Hepatocyte (in vitro differentiated cells): ENCODE results near the gene ERMARD. TPM values are rescaled to one million over a fixed set of nuclear protein-coding genes. Genes with fewer than 3 reads are reported as not detected.

Experiments
- DNase-seq: peaks from one replicate; pipeline ENCODE4 v3.0.0-alpha.2; 2016; ENCODE audit warnings: low spot score
- H2AFZ ChIP-seq: fragments of 200-600 bp; sonication (generic); 2 replicates; pipeline ENCODE4 v1.6.0; 2016; ENCODE audit warnings: antibody characterized with exemption, mild to moderate bottlenecking
- H3K27ac ChIP-seq: fragments of 200-600 bp; sonication (generic); 2 replicates; pipeline ENCODE4 v1.5.1; 2016; ENCODE audit warnings: mild to moderate bottlenecking
- H3K27me3 ChIP-seq: fragments of 200-600 bp; sonication (generic); 2 replicates; pipeline ENCODE4 v1.6.1; 2016
- H3K36me3 ChIP-seq: fragments of 200-600 bp; sonication (generic); replicated peaks from 2 replicates; pipeline ENCODE4 v1.5.1; 2016; ENCODE audit warnings: low read depth; ENCODE audit not compliant: insufficient read depth
- H3K4me1 ChIP-seq: fragments of 200-600 bp; sonication (generic); 2 replicates; pipeline ENCODE4 v1.5.1; 2016; ENCODE audit warnings: mild to moderate bottlenecking, moderate library complexity; ENCODE audit not compliant: insufficient read depth
- H3K4me2 ChIP-seq: fragments of 200-600 bp; sonication (generic); 2 replicates; pipeline ENCODE4 v1.6.0; 2016
- H3K4me3 ChIP-seq: fragments of 200-600 bp; sonication (generic); 2 replicates; pipeline ENCODE4 v1.5.1; 2016; ENCODE audit warnings: mild to moderate bottlenecking
- H3K79me2 ChIP-seq: fragments of 200-600 bp; sonication (generic); 2 replicates; pipeline ENCODE4 v1.6.0; 2017; ENCODE audit warnings: mild to moderate bottlenecking
- H3K9me2 ChIP-seq: fragments of 200-600 bp; sonication (generic); replicated peaks from 2 replicates; pipeline ENCODE4 v1.6.0; 2017; ENCODE audit warnings: mild to moderate bottlenecking; ENCODE audit not compliant: insufficient read depth
- H3K9me3 ChIP-seq: fragments of 200-600 bp; sonication (generic); 2 replicates; pipeline ENCODE4 v1.5.1; 2016; ENCODE audit warnings: low read depth, mild to moderate bottlenecking
- H4K20me1 ChIP-seq: fragments of 200-600 bp; sonication (generic); 2 replicates; pipeline ENCODE4 v1.6.0; 2016; ENCODE audit warnings: mild to moderate bottlenecking; ENCODE audit not compliant: insufficient read depth, poor library complexity, severe bottlenecking
- CTCF ChIP-seq: fragments of 200-600 bp; sonication (generic); IDR thresholded peaks from 2 replicates; pipeline ENCODE4 v1.5.1; 2016; ENCODE audit warnings: antibody characterized with exemption, mild to moderate bottlenecking; ENCODE audit not compliant: poor library complexity
- EZH2 ChIP-seq: fragments of 200-600 bp; sonication (generic); IDR thresholded peaks from 2 replicates; pipeline ENCODE4 v1.6.1; 2016; ENCODE audit warnings: antibody characterized with exemption, mild to moderate bottlenecking, borderline replicate concordance
- EZH2phosphoT487 ChIP-seq: fragments of 200-600 bp; sonication (generic); IDR thresholded peaks from one replicate; pipeline ENCODE4 v1.6.1; 2018; ENCODE audit warnings: antibody characterized with exemption, mild to moderate bottlenecking, low read depth, moderate library complexity; ENCODE audit not compliant: unreplicated experiment, severe bottlenecking
- WGBS: methylation state at CpG from one replicate; pipeline ENCODE4 v1.1.6; 2016; ENCODE audit warnings: low lambda C conversion rate; ENCODE audit errors: missing lambda C conversion rate; 5-methylcytosine and 5-hydroxymethylcytosine counted together
- polyA plus RNA-seq: library from polyadenylated mRNA; unstranded; fragments of >200 nt; fragmentation: Nextera tagmentation; extraction: Ambion mirVana; gene quantifications from 2 replicates; pipeline ENCODE4 v1.2.1, GENCODE V29; 2016
- total RNA-seq: library from RNA; depleted of rRNA; stranded (reverse); fragments of >200 nt; gene quantifications from 2 replicates; pipeline ENCODE4 v1.2.3, GENCODE V29; 2014

ERMARD gene
- total and polyA plus RNA-seq, 2 experiments from 2014 or later = 22.7 to 27.4 TPM

- no peaks in the 10 kb centered on the region for H3K4me1 ChIP-seq
- no peak for TF ChIP-seq EZH2
- no peak for TF ChIP-seq CTCF
- no peak for TF ChIP-seq EZH2phosphoT487
- no peak for DNase-seq
- H3K9me2 ChIP-seq = no peaks in the 10 kb centered on the region
- no peaks in the 10 kb centered on the region for H4K20me1 ChIP-seq
- H3K4me3 ChIP-seq = no peak overlapping the region
- no peak overlapping the region for H3K4me2 ChIP-seq
- no peaks in the 10 kb centered on the region for H3K36me3 ChIP-seq
- no peaks in the 10 kb centered on the region for H3K27me3 ChIP-seq
- no peak overlapping the region for H3K27ac ChIP-seq
- H3K79me2 ChIP-seq = no peaks in the 10 kb centered on the region
- H3K9me3 ChIP-seq = no peaks in the 10 kb centered on the region
- H2AFZ ChIP-seq = no peak overlapping the region
Observed at GRCh38 chr6:169826697-169827096, 75.3 kb downstream of the ERMARD start.

- DNase-seq = no peak
- Histone ChIP-seq H3K79me2 (no peaks in the 10 kb centered on the region), H2AFZ (no peak overlapping the region), H3K4me3 (no peak overlapping the region), H3K9me3 (no peaks in the 10 kb centered on the region), H3K27me3 (no peaks in the 10 kb centered on the region), H3K4me2 (no peak overlapping the region), H3K9me2 (no peaks in the 10 kb centered on the region), H3K27ac (no peak overlapping the region), H4K20me1 (no peaks in the 10 kb centered on the region), H3K36me3 (no peaks in the 10 kb centered on the region), H3K4me1 (no peaks in the 10 kb centered on the region)
- no peak for TF ChIP-seq EZH2phosphoT487
- no peak for TF ChIP-seq CTCF
- no peak for TF ChIP-seq EZH2
- 68% methylated on average over 8 of the region's 12 CpGs for WGBS
Observed at GRCh38 chr6:169827290-169827717, 75.9 kb downstream of the ERMARD start.

GRCh38 chr6:169828176-169828575 is 76.8 kb downstream of the ERMARD start:
- H3K27ac ChIP-seq = no peak overlapping the region
- no peak overlapping the region for H3K4me3 ChIP-seq
- H2AFZ ChIP-seq = no peak overlapping the region
- H3K9me3 ChIP-seq = no peaks in the 10 kb centered on the region
- no peaks in the 10 kb centered on the region for H3K79me2 ChIP-seq
- 86% methylated on average over 13 of the region's 13 CpGs for WGBS
- H3K27me3 ChIP-seq = no peaks in the 10 kb centered on the region
- no peak for DNase-seq
- no peaks in the 10 kb centered on the region for H4K20me1 ChIP-seq
- no peaks in the 10 kb centered on the region for H3K9me2 ChIP-seq
- no peaks in the 10 kb centered on the region for H3K4me1 ChIP-seq
- no peaks in the 10 kb centered on the region for H3K36me3 ChIP-seq
- no peak overlapping the region for H3K4me2 ChIP-seq
- no peak for TF ChIP-seq CTCF
- TF ChIP-seq EZH2phosphoT487 = no peak
- TF ChIP-seq EZH2 = no peak

GRCh38 chr6:169829786-169830185 is 78.4 kb downstream of the ERMARD start:
- 92% methylated on average over 4 of the region's 4 CpGs for WGBS
- Histone ChIP-seq H3K4me1 (no peaks in the 10 kb centered on the region), H3K4me3 (no peak overlapping the region), H3K9me2 (no peaks in the 10 kb centered on the region), H3K79me2 (no peaks in the 10 kb centered on the region), H2AFZ (no peak overlapping the region), H3K27me3 (no peaks in the 10 kb centered on the region), H4K20me1 (no peaks in the 10 kb centered on the region), H3K36me3 (no peaks in the 10 kb centered on the region), H3K4me2 (no peak overlapping the region), H3K27ac (no peak overlapping the region), H3K9me3 (no peaks in the 10 kb centered on the region)
- no peak for DNase-seq
- TF ChIP-seq CTCF (no peak), EZH2phosphoT487 (no peak)
